ENCODE measurements around the gene FGA. TPM values are rescaled to one million over a fixed set of nuclear protein-coding genes. Genes with fewer than 3 reads are reported as not detected.

The FGA gene
- total and polyA plus RNA-seq, 2 of the 8 experiments (the other 6 are each of a cell fraction or from before 2014, with no cell fraction given): not detected

GRCh38 chr4:154560419-154560801, 30.1 kb downstream of the FGA start:
- Histone ChIP-seq H4K8ac (ENCODE audit: extremely low read depth, insufficient read depth, low read length) (no peak overlapping the region), H3K14ac (ENCODE audit: insufficient read length) (no peak overlapping the region), H2BK20ac (ENCODE audit: low read length) (no peak overlapping the region), H3K18ac (ENCODE audit: extremely low read depth, low read length) (no peak overlapping the region), H3K27ac (ENCODE audit: low read depth, low read length) (no peak overlapping the region), H3K56ac (replicated peaks; ENCODE audit: insufficient read length, low read depth, low read length) (no peak overlapping the region), H3K4me3 (ENCODE audit: extremely low read depth in 1 of 4, insufficient read depth in 2 of 4, low read depth in 3 of 4, low read length in 4 of 4) (no peak overlapping the region), H3K4me1 (replicated peaks in 1 of 4; ENCODE audit: control insufficient read depth in 3 of 4, insufficient read depth in 4 of 4, low read length in 3 of 4) (no peaks in the 10 kb centered on the region), H3K4ac (replicated peaks; ENCODE audit: insufficient read length, low read depth, low read length) (no peak overlapping the region), H4K91ac (replicated peaks; ENCODE audit: insufficient read length, low read length) (no peak overlapping the region), H3K36me3 (ENCODE audit: control insufficient read depth in 2 of 4, insufficient read depth in 4 of 4, low read length in 3 of 4) (no peaks in the 10 kb centered on the region), H3K27me3 (replicated peaks in 1 of 4; ENCODE audit: control insufficient read depth in 3 of 4, extremely low read depth in 1 of 4, insufficient read depth in 3 of 4, low read length in 3 of 4) (no peaks in the 10 kb centered on the region), H3K23me2 (ENCODE audit: low read depth, low read length) (no peaks in the 10 kb centered on the region), H2AK5ac (ENCODE audit: low read depth, low read length) (no peak overlapping the region), H3K4me2 (ENCODE audit: insufficient read depth in 1 of 2, low read depth in 2 of 2, low read length in 2 of 2) (no peak overlapping the region), H3K23ac (ENCODE audit: insufficient read length) (no peak overlapping the region), H2BK15ac (ENCODE audit: low read length) (no peak overlapping the region), H2BK5ac (ENCODE audit: low read depth, low read length) (no peak overlapping the region), H3K79me1 (ENCODE audit: low read depth, low read length) (no peaks in the 10 kb centered on the region), H2AFZ (ENCODE audit: low read length) (no peak overlapping the region), H4K5ac (ENCODE audit: insufficient read length, low read depth, low read length) (no peak overlapping the region), H3K9me3 (ENCODE audit: insufficient read depth in 2 of 2, low read depth in 1 of 2, low read length in 1 of 2) (no peaks in the 10 kb centered on the region), H2BK12ac (ENCODE audit: low read depth, low read length) (no peak overlapping the region), H3K9ac (replicated peaks in 1 of 4; ENCODE audit: extremely low read depth in 1 of 4, low read depth in 3 of 4, low read length in 3 of 4) (no peak overlapping the region), H3K79me2 (ENCODE audit: control insufficient read depth in 1 of 2, insufficient read depth in 2 of 2, low read length in 2 of 2) (no peaks in the 10 kb centered on the region), H2BK120ac (replicated peaks; ENCODE audit: low read depth, low read length) (no peak overlapping the region), H4K20me1 (replicated peaks in 1 of 2; ENCODE audit: control insufficient read depth in 1 of 2, insufficient read depth in 2 of 2, low read length in 2 of 2) (no peaks in the 10 kb centered on the region)
- 91% methylated on average over 1 of the region's 1 CpG; no CpG with 5 or more reads in 1 of the 2 experiments for WGBS, 2 experiments (ENCODE audit: extremely low coverage in 1 of 2, insufficient coverage in 1 of 2, insufficient read length in 1 of 2, insufficient replicate concordance in 2 of 2, low coverage in 1 of 2, low lambda C conversion rate in 2 of 2, missing lambda C conversion rate in 1 of 2)
- DNase-seq (ENCODE audit: low read depth in 1 of 2, low spot score in 2 of 2): no peak
- FAIRE-seq: no peak
- ChIA-PET POLR2A (ENCODE audit: partially characterized antibody) (no interaction called here), CTCF (ENCODE audit: partially characterized antibody) (interaction anchor here (0.7 to 6.1 kb wide), 10 partner anchors 14 to 368 kb away, joined by 3 to 283 read pairs (median 14); partner anchors contain the start of gene FGG)
- no peak for TF ChIP-seq GABPA (IDR thresholded peaks at IDR 0.05; ENCODE audit: borderline replicate concordance, insufficient read depth, low read length)
- TF ChIP-seq TEAD4 (IDR thresholded peaks at IDR 0.05; ENCODE audit: low read depth, low read length): no peak
- TF ChIP-seq, protein P1, sequence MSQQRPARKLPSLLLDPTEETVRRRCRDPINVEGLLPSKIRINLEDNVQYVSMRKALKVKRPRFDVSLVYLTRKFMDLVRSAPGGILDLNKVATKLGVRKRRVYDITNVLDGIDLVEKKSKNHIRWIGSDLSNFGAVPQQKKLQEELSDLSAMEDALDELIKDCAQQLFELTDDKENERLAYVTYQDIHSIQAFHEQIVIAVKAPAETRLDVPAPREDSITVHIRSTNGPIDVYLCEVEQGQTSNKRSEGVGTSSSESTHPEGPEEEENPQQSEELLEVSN (IDR thresholded peaks at IDR 0.05): no peak
- TF ChIP-seq POLR2AphosphoS5 (IDR thresholded peaks at IDR 0.05; ENCODE audit: low read depth, low read length): no peak
- no peak for TF ChIP-seq MAX (IDR thresholded peaks at IDR 0.05)
- no peak for TF ChIP-seq SP4 (IDR thresholded peaks at IDR 0.05; ENCODE audit: low read length)
- no peak for TF ChIP-seq CTCF (IDR thresholded peaks at IDR 0.05; ENCODE audit: control extremely low read depth in 1 of 3, insufficient read depth in 1 of 3, low read depth in 1 of 3, low read length in 3 of 3)
- TF ChIP-seq HDAC2 (IDR thresholded peaks at IDR 0.05; ENCODE audit: borderline replicate concordance in 1 of 2, low read depth in 2 of 2, low read length in 2 of 2): no peak
- no peak for TF ChIP-seq BACH1 (IDR thresholded peaks at IDR 0.05; ENCODE audit: low read length)
- TF ChIP-seq RNF2 (IDR thresholded peaks at IDR 0.05; ENCODE audit: borderline replicate concordance, low read depth, low read length, missing control alignments, poor library complexity, severe bottlenecking): no peak
- no peak for TF ChIP-seq SP1 (IDR thresholded peaks at IDR 0.05; ENCODE audit: low read depth, low read length)

All from H1 (cell line).